HG03095 (cell line): ENCODE measurements around the gene LPCAT1.
"Not testable (repeated sequence)": the region's sequence is repeated elsewhere in the genome, so short reads cannot be mapped to it uniquely, and the experiment has no call there.

Experiments
- ATAC-seq: cut with Tn5 transposase; IDR thresholded peaks from one replicate; pipeline ENCODE4 v1.9.1; 2021; ENCODE audit warnings: moderate library complexity; ENCODE audit not compliant: unreplicated experiment

The LPCAT1 gene

DNA sequence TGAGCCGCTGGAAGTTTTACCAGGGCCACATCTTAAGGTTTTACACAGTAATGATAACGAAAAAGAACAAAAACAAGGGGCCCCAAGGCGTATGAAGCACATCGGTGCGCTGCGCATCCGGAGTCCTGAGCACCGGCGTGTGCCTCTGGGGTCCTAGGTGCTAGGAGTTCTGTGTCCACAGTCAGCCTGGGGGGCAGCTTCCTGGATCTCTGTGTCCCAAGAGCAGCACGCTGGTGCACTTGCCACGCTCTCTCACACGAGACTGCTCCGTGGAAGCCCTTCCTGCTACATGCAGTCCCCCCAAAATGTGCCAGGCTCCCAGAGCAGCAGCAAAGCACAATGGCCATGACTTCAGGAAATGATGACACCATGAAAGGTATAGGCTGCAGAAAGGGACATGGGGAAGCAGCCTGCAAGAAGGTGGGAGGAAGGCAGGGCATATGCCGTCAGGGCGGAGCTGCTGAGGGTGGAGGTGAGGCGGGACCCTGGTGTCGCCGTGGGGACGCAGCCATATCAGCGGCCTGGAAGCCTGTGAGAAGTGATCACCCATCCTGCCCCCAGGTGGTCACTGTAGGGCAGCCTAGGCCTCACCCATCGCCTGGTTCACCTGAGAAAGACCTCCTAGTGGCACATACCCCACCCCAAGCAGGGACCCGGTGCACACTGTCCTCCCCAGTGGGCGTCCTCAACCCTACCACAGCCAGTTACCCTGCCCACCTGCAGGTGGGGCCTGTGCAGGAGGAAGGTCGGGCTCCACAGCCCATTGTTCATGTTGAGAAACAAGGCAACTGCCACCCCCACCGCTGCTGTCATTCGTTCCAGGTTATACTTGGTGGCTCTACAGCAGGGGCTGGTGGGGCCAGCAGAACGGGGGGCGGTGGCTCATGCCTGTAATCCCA is 54.9 kb downstream of the LPCAT1 start:
- ATAC-seq = no peak

DNA sequence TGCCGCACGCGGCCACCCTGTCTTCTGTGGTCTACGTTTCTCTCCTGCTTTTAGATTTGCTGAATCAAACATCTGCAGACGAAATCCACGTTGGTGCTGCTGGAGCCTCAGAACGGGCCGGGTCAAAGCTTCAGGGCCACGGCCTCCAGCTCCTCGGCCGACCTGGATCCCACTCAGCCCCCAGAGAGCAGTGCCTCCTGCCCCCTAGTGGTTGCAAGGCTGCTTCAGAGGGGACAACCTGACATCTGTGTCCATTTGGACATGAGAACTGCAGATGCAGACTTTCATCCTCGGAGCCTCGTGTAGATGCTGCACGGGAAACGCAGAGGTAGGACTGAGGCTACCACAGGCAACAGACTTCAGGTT is 55.5 kb downstream of the LPCAT1 start:
- no peak for ATAC-seq

DNA sequence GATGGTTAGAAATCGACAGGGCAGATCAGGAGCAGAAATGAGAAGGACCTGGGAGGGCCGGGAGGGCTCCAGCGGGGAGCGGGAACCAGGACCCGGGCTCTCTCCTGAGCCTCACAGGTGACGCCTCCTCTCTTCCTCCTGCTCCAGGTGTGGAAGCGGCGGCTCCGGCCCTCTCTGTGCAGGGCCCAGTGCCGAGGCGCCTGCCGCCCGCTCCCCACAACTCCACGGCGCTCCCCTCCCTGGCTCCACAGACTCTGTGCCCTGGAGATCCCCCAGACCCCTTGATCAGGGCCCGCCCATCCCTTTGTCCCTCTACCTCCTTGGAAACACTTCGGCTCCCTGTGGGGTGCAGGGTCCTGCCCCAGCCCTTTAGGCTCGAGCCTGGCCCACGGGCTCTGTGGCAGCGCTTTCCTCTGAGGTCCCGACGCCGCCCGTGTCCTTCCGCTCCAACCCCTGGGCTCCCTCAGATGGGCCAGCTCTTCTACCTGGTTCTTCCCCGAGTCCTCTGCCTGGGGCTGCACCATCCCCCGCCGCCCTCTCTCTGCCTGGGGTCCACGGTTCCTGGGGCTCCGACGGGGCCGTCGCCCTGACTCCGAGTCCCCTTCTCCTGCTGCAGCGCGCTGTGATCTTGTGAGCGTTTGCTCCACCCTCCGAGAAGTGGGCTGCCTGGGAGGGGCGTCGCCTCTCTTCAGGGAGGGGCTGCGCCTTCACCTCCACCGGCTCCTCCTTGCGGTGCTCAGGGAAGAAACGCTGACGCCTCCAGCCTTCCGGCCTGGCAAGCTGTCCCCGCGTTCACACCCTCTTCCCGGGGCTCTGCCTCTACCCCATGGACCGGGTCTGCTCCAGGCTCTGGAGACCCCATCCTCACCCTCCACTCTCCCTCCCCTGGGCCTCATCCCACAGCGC is 56.2 kb downstream of the LPCAT1 start:
- no peak for ATAC-seq

DNA sequence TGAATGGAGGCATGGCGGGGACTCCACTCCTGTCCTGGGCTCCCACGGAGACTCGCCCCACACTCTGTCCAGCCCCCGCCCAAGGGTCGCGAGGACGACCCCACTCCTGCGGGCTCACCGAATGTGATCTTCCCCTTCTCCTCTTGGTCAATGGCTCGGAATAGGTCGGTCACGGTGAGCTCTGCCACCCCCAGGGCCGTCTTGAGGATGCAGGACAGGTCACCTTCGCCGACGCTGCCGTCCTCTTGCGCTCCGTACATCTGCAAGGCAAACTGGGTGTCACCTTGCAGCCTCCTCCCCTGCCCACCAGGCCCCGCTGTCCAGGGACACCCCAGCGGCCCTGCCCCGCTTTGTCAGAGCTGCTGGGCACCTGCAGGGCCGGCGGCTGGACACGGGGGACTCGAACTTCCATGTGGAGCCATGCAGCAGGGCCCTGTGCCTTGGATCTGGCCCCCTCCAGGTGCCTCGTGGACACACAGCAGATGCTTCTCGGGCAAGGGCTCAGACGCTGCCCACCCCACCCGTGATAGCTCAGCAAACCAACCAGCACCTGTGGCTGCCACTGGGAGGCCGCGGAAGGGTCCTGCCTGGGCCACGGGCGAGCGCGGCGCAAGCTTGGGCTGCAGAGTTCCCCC is 57.0 kb downstream of the LPCAT1 start:
- ATAC-seq = no peak

DNA sequence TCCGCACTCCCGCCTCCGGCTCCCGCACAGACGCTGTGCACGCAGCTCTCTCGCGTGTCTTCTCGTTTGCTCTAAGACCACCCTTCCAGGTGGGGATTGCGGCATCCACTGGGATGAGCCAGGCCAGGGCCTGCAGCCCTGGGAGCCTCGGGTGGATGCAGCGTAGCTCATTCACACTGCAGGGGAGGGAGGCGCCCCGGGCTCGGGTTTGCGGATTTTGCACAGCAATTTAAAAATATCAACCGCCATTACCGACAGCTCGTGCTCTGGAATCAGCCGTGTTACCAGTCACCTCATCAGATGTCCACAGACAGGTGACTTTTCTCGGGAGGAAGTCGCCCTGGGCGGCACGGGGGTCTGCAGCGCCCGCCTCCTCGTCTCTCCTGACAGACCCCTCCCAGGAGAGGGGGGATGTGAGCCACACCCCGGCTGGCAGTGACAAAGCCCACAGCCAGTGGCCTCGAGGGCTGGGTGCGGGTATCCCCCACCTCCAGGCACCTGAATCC is 57.7 kb downstream of the LPCAT1 start:
- no peak for ATAC-seq

DNA sequence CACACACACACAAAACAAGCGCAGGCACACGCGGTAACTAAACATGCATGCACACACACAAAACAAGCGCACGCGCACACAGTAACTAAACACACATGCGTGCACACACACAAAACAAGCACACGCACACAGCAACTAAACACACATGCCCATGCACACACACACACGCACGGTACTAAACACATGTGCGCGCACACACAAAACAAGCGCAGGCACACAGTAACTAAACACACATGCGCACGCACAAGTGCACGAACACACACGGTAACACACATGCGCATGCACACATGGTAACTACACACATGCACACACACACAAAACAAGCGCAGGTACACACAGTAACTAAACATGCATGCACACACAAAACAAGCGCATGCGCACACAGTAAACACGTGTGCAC is 58.6 kb downstream of the LPCAT1 start:
- no peak for ATAC-seq

DNA sequence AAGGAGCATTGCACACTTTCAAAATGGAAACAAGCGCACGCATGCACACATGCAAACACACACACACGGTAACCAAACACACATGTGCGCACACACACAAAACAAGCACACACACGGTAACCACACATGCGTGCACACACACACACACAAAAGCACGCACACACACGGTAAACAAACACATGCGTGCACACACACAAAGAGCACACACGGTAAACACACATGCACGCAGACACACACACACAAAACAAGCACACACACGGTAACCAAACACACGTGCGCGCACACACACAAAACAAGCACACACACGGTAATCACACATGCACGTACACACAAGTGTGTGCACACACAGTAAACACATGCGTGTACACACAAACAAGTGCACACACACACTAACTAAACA is 59.2 kb downstream of the LPCAT1 start:
- no peak for ATAC-seq

DNA sequence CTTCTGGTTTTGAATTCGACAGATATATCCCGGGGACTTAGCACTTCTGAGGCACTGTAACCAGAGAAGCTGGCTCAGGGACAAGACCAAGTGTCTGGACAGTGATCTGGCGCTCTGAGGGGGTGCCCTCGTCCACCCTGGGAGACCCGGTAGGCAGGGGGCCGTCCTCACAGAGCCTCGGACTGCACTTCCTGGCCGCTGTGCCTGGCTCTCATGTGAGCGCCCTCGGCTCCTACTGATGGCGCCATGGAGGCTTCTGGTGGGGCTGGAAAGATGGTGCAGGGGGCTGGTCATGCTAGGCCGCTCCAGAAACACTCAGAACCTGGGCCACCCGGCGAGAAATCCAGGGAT is 59.7 kb downstream of the LPCAT1 start:
- no peak for ATAC-seq

DNA sequence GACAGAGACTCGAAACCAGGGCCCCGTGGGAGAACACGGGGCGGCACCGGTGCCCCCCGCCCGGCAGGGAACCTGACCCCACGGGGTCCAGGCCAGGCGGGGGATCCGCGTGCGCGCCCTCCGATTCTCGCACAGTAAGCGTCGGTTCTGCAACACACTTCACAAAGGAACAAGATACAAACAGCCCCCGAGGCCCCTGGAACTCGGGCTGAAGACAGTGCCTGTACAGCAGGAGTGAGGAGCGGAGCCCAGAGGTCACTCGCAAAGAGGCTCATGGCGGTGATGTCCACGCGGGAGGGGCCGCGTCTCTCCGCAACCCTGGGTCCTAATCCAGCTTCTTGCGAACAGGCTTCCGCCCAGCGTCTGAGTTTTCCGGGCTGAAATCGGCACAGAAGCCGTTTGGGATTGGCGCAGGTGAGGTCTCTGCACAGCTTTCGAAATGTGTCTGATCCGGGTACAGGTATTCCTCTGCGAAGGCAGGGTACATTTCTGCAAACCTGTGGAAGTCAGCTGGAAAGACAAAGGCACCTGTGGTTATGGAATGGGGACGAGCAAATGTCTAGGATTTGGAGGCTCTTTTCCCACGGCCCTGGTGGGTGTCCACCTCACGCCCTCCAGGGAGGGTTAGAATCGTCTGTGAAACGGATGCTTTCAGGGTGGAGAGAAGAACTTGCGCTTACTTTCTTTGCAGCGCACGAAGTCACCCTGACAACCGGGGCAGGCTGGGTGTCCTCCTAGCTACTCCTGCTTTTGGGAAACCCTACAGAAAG is 60.2 kb downstream of the LPCAT1 start:
- ATAC-seq = no peak

DNA sequence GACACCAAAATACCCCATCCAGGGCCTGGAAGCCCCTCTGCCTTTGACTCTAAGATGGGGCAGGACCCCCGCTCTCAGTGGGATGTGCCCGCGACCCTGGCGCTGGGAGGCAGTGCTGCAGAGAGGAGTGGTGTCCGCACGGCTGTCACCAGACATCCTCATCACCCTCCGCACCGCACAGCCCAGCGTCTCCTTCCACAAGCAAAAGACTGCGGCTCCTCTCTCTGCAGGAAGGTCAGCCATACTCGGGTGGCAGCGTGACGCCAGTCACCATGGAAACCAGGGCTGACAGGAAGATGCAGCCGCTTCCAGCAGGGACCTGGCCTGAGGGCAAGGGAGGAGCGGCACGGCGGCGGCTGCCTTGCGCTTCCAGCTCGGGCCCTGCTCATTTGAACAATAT is 61.4 kb downstream of the LPCAT1 start:
- no peak for ATAC-seq

DNA sequence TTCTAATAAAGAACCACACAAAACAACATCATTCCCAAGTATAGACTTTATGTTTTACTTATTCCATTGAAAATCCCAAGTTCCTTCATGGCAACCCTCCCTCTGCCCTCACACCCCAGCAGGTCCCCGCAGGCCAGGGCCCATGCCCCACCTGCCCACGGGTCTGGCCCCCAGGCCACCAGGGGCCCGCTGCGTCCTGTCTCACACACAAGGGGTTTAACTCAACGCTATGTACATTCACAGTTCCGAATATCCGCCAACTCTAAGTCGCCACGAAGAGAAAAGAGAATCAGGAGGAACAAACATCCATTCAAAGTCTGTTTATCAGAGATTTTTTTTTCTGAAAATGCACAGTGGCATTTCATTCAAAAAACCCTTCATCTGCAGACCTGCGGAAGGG is 62.4 kb downstream of the LPCAT1 start:
- ATAC-seq = no peak

DNA sequence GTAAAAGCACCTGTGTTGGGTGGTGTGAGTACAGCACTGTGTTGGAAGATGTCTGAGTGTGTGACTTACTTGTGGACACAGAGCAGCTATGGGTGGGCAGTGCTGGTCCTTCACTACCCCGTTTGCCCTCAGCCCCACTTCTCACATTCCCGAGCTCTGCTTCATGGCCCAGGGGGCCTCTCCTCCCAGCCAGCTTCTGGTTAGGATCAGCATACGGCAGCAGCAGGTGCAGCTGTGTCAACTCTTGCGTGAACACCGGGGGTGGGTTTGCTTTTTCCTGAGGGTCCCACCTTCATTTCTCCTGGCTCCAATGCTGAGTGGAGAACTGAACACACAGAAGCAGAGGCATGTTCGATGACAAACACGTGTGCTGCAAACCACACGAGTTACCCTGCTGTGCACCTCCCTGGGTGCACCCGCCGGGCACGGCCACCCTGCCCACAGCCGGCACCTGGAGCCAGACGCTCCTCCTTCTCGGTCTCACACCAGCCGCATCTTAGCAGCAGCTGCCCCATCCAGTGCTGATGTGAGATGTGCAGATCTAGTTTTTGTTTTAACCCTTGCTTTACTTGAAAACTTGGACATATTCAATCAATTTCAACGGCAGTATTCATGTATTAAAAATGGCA is 63.6 kb downstream of the LPCAT1 start:
- no peak for ATAC-seq

DNA sequence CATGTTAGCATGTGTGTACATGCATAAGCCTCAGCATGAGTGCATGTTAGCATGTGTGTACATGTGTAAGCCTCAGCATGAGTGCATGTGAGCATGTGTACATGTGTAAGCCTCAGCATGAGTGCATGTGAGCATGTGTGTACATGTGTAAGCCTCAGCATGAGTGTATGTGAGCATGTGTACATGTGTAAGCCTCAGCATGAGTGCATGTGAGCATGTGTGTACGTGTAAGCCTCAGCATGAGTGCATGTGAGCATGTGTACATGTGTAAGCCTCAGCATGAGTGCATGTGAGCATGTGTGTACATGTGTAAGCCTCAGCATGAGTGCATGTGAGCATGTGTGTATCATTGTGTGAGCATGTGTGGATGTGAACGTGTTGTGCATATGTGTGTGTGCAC is 64.3 kb downstream of the LPCAT1 start:
- not testable (repeated sequence) for ATAC-seq

DNA sequence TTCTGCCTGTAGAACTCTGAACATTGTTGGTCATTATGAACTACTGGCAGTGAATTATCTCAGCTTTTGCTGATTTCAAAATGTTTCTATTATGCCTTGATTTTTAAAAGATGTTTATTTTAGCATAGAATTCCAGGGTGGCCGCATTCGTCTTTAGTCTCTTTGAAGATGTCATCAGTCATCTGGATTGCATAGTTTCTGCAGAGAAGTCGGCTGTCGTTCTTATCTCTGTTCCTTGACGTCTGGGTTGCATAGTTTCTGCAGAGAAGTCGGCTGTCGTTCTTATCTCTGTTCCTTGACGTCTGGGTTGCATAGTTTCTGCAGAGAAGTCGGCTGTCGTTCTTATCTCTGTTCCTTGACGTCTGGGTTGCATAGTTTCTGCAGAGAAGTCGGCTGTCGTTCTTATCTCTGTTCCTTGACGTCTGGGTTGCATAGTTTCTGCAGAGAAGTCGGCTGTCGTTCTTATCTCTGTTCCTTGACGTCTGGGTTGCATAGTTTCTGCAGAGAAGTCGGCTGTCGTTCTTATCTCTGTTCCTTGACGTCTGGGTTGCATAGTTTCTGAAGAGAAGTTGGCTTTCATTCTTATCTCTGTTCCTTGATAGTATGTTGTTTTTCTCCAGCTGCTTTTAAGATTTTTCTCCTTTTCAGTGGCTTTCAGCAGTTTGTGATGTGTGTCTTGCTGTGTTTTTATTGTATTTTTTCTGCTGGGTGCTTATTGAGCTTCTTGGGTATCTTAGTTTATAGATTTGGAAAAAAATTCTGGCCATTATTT is 67.5 kb downstream of the LPCAT1 start:
- not testable (repeated sequence) for ATAC-seq

DNA sequence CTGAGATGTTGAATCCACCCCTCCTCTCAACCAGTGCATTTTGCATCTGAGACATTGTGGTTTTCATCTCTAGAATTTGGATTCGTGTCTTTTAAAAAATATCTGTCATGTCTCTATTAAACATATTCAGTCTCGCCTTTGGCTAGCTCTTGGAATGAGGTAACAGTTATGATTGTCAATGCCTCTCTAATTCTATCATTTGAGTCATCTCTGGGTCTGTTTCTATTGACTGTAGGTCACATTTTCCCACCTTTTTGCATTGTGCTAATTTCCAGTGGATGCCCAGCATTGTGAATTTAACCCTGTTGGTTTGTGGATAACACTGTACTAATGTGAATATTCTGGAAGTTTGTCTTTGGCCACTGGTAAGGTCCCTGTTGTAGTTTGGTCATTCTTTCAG is 70.1 kb downstream of the LPCAT1 start:
- no peak for ATAC-seq

DNA sequence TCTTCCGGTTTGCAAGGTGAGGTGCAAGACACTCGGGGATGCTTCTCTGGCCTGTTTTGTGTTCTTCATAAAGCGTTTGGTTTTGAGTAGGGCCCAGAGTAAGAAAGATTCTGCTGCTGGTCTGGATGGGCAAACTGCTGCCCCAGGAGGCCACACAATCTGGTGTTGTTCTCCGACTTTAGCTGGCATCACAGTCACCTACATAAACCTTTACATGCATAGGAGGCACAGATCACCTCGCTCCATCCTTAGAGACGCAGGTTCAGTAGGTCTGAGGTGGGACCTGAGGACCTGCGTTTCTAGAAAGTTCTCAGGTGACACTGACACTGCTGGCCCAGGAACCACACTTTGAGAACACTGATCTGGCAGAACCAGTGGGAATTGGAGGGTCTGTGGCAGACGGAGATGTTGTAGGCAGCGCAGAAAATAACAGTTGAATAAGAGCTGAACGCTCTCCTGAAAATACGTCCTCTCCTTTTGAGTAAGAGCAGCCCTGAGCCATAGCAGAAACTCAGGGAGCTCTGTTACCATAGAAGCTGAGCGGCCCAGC is 74.6 kb downstream of the LPCAT1 start:
- ATAC-seq = no peak

DNA sequence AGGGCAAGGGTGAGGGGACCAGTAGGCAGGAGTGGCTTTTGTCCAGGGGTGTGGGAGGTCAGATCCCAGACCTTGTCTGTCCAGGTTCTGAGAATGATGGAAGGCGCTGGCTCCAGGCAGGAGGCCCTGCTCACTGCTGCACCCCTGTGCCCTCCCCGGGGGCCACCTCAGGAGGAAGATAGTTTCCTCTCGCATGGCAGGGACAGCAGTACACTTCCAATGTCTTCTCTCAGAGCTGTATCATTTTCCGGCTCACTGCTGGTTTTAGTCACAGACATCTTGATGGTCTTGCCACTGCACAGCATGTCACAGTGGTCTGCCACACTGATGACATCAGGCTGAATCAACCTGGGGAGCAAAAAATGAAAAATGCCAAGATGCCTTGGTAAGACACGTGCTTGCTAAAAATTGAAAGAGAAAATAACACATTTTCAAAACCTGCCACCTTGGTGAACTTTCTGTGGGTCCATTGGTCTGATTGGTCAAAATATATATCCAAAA is 75.2 kb downstream of the LPCAT1 start:
- ATAC-seq = no peak

DNA sequence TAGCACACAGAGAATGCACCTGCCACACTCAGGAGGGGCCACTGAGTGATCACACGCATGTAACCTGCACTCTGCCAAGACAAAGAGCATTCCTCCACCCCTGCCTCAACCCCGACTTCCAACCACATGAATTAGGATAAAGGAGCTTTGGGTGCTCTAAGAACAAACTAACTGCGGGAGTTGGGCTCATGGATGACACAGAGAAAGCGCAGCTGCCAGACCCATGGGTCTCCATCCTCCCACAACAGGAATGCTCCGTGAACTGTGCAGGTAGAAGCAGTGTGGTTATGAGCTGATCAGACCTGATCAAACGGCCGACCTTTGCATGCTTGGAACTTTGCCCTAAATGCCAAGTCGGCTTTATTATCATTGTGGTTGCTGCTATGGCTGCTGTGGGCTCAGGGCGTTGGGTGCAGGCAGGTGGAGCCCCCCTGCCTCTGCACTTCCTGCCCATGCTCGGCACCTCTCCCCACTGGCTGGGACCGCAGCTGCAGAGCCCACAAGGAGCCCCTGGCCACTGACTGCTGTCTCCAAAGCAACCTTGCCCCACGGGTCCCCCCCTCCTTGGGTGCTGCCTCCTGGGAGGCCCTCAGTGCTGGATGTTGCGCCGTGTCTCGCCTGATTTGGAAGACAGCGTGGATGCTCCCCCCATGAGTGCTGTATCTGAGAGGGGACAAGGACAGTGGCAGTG is 75.9 kb downstream of the LPCAT1 start:
- ATAC-seq = no peak
